Smooth muscle cell (in vitro differentiated cells): ENCODE data around the gene ARHGEF28. TPM values are rescaled to one million over a fixed set of nuclear protein-coding genes. Genes with fewer than 3 reads are reported as not detected.

ENCODE experiments used
- DNase-seq: peaks from one replicate; lab custom pipeline; 2025; ENCODE audit not compliant: unreplicated experiment; lab: John Stamatoyannopoulos, UW
- H2AFZ ChIP-seq: fragments of 200-600 bp; sonication (generic); 2 replicates; pipeline ENCODE4 v1.6.0; 2016; ENCODE audit warnings: antibody characterized with exemption, low read depth, mild to moderate bottlenecking
- H3F3A ChIP-seq: fragments of 200-600 bp; sonication (generic); 2 replicates; pipeline ENCODE4 v1.6.0; 2017; ENCODE audit warnings: antibody characterized with exemption, low read depth
- H3K27ac ChIP-seq: fragments of 200-600 bp; sonication (generic); 2 replicates; pipeline ENCODE4 v1.5.1; 2016; ENCODE audit warnings: low read depth, mild to moderate bottlenecking
- H3K27me3 ChIP-seq: fragments of 200-600 bp; sonication (generic); 2 replicates; pipeline ENCODE4 v1.6.1; 2016; ENCODE audit warnings: low read depth, mild to moderate bottlenecking
- H3K36me3 ChIP-seq: fragments of 200-600 bp; sonication (generic); 2 replicates; pipeline ENCODE4 v1.5.1; 2016; ENCODE audit warnings: low read depth
- H3K4me1 ChIP-seq: fragments of 200-600 bp; sonication (generic); 2 replicates; pipeline ENCODE4 v1.5.1; 2016; ENCODE audit warnings: low read depth
- H3K4me2 ChIP-seq: fragments of 200-600 bp; sonication (generic); 2 replicates; pipeline ENCODE4 v1.6.0; 2016; ENCODE audit warnings: mild to moderate bottlenecking
- H3K4me3 ChIP-seq: fragments of 200-600 bp; sonication (generic); 2 replicates; pipeline ENCODE4 v1.5.1; 2016; ENCODE audit warnings: mild to moderate bottlenecking
- H3K79me2 ChIP-seq: fragments of 200-600 bp; sonication (generic); 2 replicates; pipeline ENCODE4 v1.6.0; 2016; ENCODE audit warnings: low read depth, mild to moderate bottlenecking
- H3K9ac ChIP-seq: fragments of 200-600 bp; sonication (generic); 2 replicates; pipeline ENCODE4 v1.6.0; 2016; ENCODE audit warnings: low read depth
- H3K9me3 ChIP-seq: fragments of 200-600 bp; sonication (generic); replicated peaks from 2 replicates; pipeline ENCODE4 v1.5.1; 2016; ENCODE audit warnings: low read depth
- H4K20me1 ChIP-seq: fragments of 200-600 bp; sonication (generic); 2 replicates; pipeline ENCODE4 v1.6.0; 2016; ENCODE audit warnings: low read depth
- CTCF ChIP-seq: fragments of 200-600 bp; sonication (generic); IDR thresholded peaks from 2 replicates; pipeline ENCODE4 v1.5.1; 2017; ENCODE audit warnings: borderline replicate concordance, mild to moderate bottlenecking, antibody characterized with exemption; ENCODE audit not compliant: insufficient read depth, poor library complexity, severe bottlenecking
- WGBS: methylation state at CpG from one replicate; pipeline ENCODE4 v1.1.7; 2016; ENCODE audit warnings: low lambda C conversion rate; 5-methylcytosine and 5-hydroxymethylcytosine counted together
- polyA plus RNA-seq: library from polyadenylated mRNA; unstranded; fragments of >200 nt; fragmentation: Nextera tagmentation; extraction: Ambion mirVana; gene quantifications from 2 replicates; pipeline ENCODE4 v1.2.1, GENCODE V29; 2016
- total RNA-seq: library from RNA; depleted of rRNA; stranded (reverse); fragments of >200 nt; gene quantifications from 2 replicates; pipeline ENCODE4 v1.2.3, GENCODE V29; 2014

The ARHGEF28 gene
- total and polyA plus RNA-seq, 2 experiments from 2014 or later = 0.19 to 0.90 TPM

GRCh38 chr5:73890569-73890968, 264.6 kb downstream of the ARHGEF28 start:
- DNase-seq = no peak
- Histone ChIP-seq H3K4me1 (no peaks in the 10 kb centered on the region), H3K27me3 (peaks cover 26% of the 10 kb centered on the region)

GRCh38 chr5:73892218-73892617, 266.2 kb downstream of the ARHGEF28 start:
- H3K9ac ChIP-seq = no peak overlapping the region
- H3K4me1 ChIP-seq = no peaks in the 10 kb centered on the region
- 96% methylated on average over 6 of the region's 6 CpGs for WGBS
- H3F3A ChIP-seq = no peaks in the 10 kb centered on the region
- H3K4me3 ChIP-seq = no peak overlapping the region
- no peak overlapping the region for H3K4me2 ChIP-seq
- peaks cover 24% of the 10 kb centered on the region for H3K27me3 ChIP-seq
- H4K20me1 ChIP-seq = no peaks in the 10 kb centered on the region
- H3K36me3 ChIP-seq = no peaks in the 10 kb centered on the region
- no peak overlapping the region for H3K27ac ChIP-seq
- H3K79me2 ChIP-seq = no peaks in the 10 kb centered on the region
- TF ChIP-seq CTCF = no peak
- no peak for DNase-seq
- no peak overlapping the region for H2AFZ ChIP-seq
- H3K9me3 ChIP-seq = no peaks in the 10 kb centered on the region

More at GRCh38 chr5:73890569-73890968, 264.6 kb downstream of the ARHGEF28 start:
- Histone ChIP-seq H3K4me3 (no peak overlapping the region), H3K79me2 (no peaks in the 10 kb centered on the region), H3K9me3 (no peaks in the 10 kb centered on the region), H3F3A (no peaks in the 10 kb centered on the region), H3K4me2 (no peak overlapping the region), H3K9ac (no peak overlapping the region), H4K20me1 (no peaks in the 10 kb centered on the region), H3K36me3 (no peaks in the 10 kb centered on the region), H3K27ac (no peak overlapping the region), H2AFZ (no peak overlapping the region)
- WGBS = 81% methylated on average over 4 of the region's 4 CpGs
- no peak for TF ChIP-seq CTCF

GRCh38 chr5:73892806-73893205, 266.8 kb downstream of the ARHGEF28 start:
- H3K36me3 ChIP-seq = no peaks in the 10 kb centered on the region
- no peak overlapping the region for H3K4me2 ChIP-seq
- no peak overlapping the region for H3K4me3 ChIP-seq

More at GRCh38 chr5:73892806-73893205, 266.8 kb downstream of the ARHGEF28 start:
- Histone ChIP-seq H3K27ac (no peak overlapping the region), H3K27me3 (peaks cover 18% of the 10 kb centered on the region), H2AFZ (no peak overlapping the region), H4K20me1 (no peaks in the 10 kb centered on the region), H3F3A (no peaks in the 10 kb centered on the region), H3K79me2 (no peaks in the 10 kb centered on the region), H3K9ac (no peak overlapping the region), H3K4me1 (no peaks in the 10 kb centered on the region), H3K9me3 (no peaks in the 10 kb centered on the region)
- TF ChIP-seq CTCF = no peak
- DNase-seq = no peak
- WGBS = 38% methylated on average over 1 of the region's 1 CpG
